BJ (cell line): Measurements from ENCODE around the gene STAU1. TPM values are rescaled to one million over a fixed set of nuclear protein-coding genes. Genes with fewer than 3 reads are reported as not detected.
"Not testable (repeated sequence)": the region's sequence is repeated elsewhere in the genome, so short reads cannot be mapped to it uniquely, and the experiment has no call there.

Experiments used
- CTCF ChIA-PET: fragments of 350-600 bp; formaldehyde crosslinking; extraction: SDS; loops from one replicate; lab custom pipeline; 2021; ENCODE audit warnings: antibody characterized with exemption, inconsistent platforms; lab: Yijun Ruan, JAX
- POLR2A ChIA-PET: fragments of 300-600 bp; sonication (Branson Sonifier 250); formaldehyde crosslinking; extraction: SDS; loops from one replicate; lab custom pipeline; 2021; ENCODE audit warnings: antibody characterized with exemption; lab: Charles Lee
- DNase-seq: peaks from one replicate; pipeline ENCODE4 v3.0.0-alpha.2; 2011; ENCODE audit warnings: low read depth
- H3K27me3 ChIP-seq: 2 replicates; pipeline ENCODE4 v1.6.0; 2011; ENCODE audit warnings: low read length; ENCODE audit not compliant: control insufficient read depth, insufficient read depth
- H3K36me3 ChIP-seq: 2 replicates; pipeline ENCODE4 v1.5.1; 2011; ENCODE audit warnings: low read length; ENCODE audit not compliant: control insufficient read depth, insufficient read depth
- H3K4me3 ChIP-seq: 2 replicates; pipeline ENCODE4 v1.5.1; 2011; ENCODE audit warnings: low read depth, mild to moderate bottlenecking, control low read depth, low read length
- CTCF ChIP-seq: IDR thresholded peaks from 2 replicates; pipeline ENCODE4 v1.5.1; 2011; ENCODE audit warnings: low read depth, mild to moderate bottlenecking, control low read depth, inconsistent platforms, low read length, moderate library complexity; ENCODE audit not compliant: insufficient read depth
- polyA plus RNA-seq: library from polyadenylated mRNA; depleted of rRNA; stranded (reverse); fragments of >200 nt; gene quantifications from 2 replicates; pipeline ENCODE4 v1.2.3, GENCODE V29; 2011

The STAU1 gene
- polyA plus RNA-seq, 1 experiment, result 49.3 TPM

DNA sequence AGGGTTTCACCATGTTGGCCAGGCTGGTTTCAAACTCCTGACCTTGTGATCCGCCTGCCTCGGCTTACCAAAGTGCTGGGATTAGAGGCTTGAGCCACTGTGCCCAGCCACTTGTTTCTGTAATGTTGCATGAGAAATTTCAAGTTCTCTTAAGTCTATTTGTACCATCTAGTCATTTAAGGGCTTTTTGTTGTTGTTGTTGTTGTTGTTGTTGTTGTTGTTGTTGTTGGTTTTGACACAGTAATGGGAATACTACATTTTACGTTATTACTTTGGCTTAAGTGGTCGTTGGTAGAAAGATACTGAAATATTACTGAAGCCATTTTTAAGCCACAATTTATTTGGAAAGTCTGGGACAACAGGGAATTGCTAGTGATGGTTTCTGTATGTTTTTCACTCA is 90.0 kb downstream of the STAU1 start:
- no peak for TF ChIP-seq CTCF
- no peak for DNase-seq
- Histone ChIP-seq H3K27me3 (no peaks in the 10 kb centered on the region), H3K36me3 (peaks cover 7% of the 10 kb centered on the region), H3K4me3 (no peak overlapping the region)
- POLR2A ChIA-PET, result no interaction called here
- CTCF ChIA-PET, result no interaction called here

GRCh38 chr20:49097159-49097558 is 91.0 kb downstream of the STAU1 start:
- ChIA-PET POLR2A (no interaction called here), CTCF (interaction anchor here (0.6 kb wide), 1 partner anchor 8 kb away, joined by 3 read pairs; no protein-coding TSS in a partner anchor)
- H3K4me3 ChIP-seq, result no peak overlapping the region
- no peak for DNase-seq
- H3K36me3 ChIP-seq, result peaks cover 2% of the 10 kb centered on the region; the same call in 1 of the 2 replicates
- H3K27me3 ChIP-seq, result no peaks in the 10 kb centered on the region
- no peak for TF ChIP-seq CTCF

DNA sequence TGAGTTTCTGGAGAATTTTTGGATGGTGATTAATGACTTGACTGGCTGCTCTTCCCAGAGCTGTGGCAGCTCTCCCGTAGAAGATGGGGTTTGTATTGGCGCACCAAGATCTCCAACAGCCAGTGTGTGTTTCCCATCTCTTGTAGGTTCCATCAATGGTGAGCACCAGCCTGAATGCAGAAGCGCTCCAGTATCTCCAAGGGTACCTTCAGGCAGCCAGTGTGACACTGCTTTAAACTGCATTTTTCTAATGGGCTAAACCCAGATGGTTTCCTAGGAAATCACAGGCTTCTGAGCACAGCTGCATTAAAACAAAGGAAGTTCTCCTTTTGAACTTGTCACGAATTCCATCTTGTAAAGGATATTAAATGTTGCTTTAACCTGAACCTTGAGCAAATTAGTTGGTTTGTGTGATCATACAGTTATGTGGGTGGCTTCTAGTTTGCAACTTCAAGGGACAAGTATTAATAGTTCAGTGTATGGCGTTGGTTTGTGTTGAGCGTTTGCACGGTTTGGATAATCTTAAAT is 91.9 kb downstream of the STAU1 start:
- ChIA-PET POLR2A (no interaction called here), CTCF (no interaction called here)
- Histone ChIP-seq H3K36me3 (peaks cover 4% of the 10 kb centered on the region; the same call in 1 of the 2 replicates), H3K27me3 (no peaks in the 10 kb centered on the region), H3K4me3 (no peak overlapping the region)
- TF ChIP-seq CTCF, result no peak
- DNase-seq, result no peak

- no peak for DNase-seq
- Histone ChIP-seq H3K36me3 (peaks cover 4% of the 10 kb centered on the region; the same call in 1 of the 2 replicates), H3K4me3 (no peak overlapping the region), H3K27me3 (no peaks in the 10 kb centered on the region)
- POLR2A ChIA-PET, result no interaction called here
- no peak for TF ChIP-seq CTCF
- CTCF ChIA-PET, result interaction anchor here (0.7 kb wide), 1 partner anchor 109 kb away, joined by 3 read pairs; no protein-coding TSS in a partner anchor
Observed at GRCh38 chr20:49091762-49092161, 96.4 kb downstream of the STAU1 start.

- Histone ChIP-seq H3K27me3 (no peaks in the 10 kb centered on the region), H3K4me3 (no peak overlapping the region), H3K36me3 (peaks cover 4% of the 10 kb centered on the region; the same call in 1 of the 2 replicates)
- TF ChIP-seq CTCF, result no peak
- POLR2A ChIA-PET, result no interaction called here
- no peak for DNase-seq
- CTCF ChIA-PET, result interaction anchor here (0.7 to 1.0 kb wide), 2 partner anchors 23 to 108 kb away, joined by 3 read pairs; no protein-coding TSS in a partner anchor
Observed at GRCh38 chr20:49091104-49091503, 97.0 kb downstream of the STAU1 start.

DNA sequence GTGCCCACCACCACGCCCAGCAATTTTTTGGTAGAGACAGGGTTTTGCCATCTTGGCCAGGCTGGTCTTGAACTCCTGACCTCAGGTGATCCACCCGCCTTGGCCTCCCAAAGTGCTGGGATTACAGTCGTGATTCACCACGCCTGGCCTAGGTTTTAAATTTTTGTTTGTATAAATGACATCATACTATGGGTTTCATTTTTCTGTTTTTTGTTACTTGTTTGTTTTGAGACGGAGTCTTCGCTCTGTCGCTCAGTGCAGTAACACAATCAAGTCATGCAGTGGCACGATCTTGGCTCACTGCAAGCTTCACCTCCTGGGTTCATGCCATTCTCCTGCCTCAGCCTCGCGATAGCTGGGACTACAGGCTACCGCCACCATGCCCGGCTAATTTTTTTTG is 105.8 kb downstream of the STAU1 start:
- H3K36me3 ChIP-seq, CTCF ChIA-PET: not testable (repeated sequence)

More for the DNA sequence above, 105.8 kb downstream of the STAU1 start:
- POLR2A ChIA-PET, H3K4me3 ChIP-seq, DNase-seq, H3K27me3 ChIP-seq: not testable (repeated sequence)
